Type B pancreatic cell (in vitro differentiated cells): Measurements from ENCODE around the gene CELSR1. TPM values are rescaled to one million over a fixed set of nuclear protein-coding genes. Genes with fewer than 3 reads are reported as not detected.

ENCODE experiments used
- DNase-seq: peaks from one replicate; pipeline ENCODE4 v3.0.0; 2021; ENCODE audit warnings: mixed read lengths; ENCODE audit not compliant: unreplicated experiment; ENCODE audit errors: extremely low spot score
- H3K27ac Mint-ChIP-seq: 2 replicates; pipeline ENCODE4 v1.8.0; 2021; ENCODE audit warnings: mild to moderate bottlenecking, mixed read lengths
- H3K27me3 Mint-ChIP-seq: 2 replicates; pipeline ENCODE4 v1.8.0; 2021; ENCODE audit warnings: mixed read lengths
- H3K36me3 Mint-ChIP-seq: 2 replicates; pipeline ENCODE4 v1.8.0; 2021; ENCODE audit warnings: mixed read lengths
- H3K4me1 Mint-ChIP-seq: one replicate; pipeline ENCODE4 v1.8.0; 2021; ENCODE audit warnings: mixed read lengths; ENCODE audit not compliant: unreplicated experiment
- H3K4me3 Mint-ChIP-seq: 2 replicates; pipeline ENCODE4 v1.8.0; 2021; ENCODE audit warnings: mild to moderate bottlenecking, mixed read lengths
- H3K9me3 Mint-ChIP-seq: 2 replicates; pipeline ENCODE4 v1.8.0; 2021; ENCODE audit warnings: mixed read lengths
- total RNA-seq: library from RNA; stranded (reverse); gene quantifications from 2 replicates; pipeline ENCODE4 v1.2.1, GENCODE V29; 2021; ENCODE audit warnings: low replicate concordance
- TF ChIP-seq, protein P1 (sequence below): fragments of 200-600 bp; sonication (generic); conservative IDR thresholded peaks from 2 replicates; pipeline ENCODE4 v1.5.0; 2021; ENCODE audit warnings: antibody characterized with exemption, mild to moderate bottlenecking

CELSR1 gene
- total RNA-seq, 1 donor from 2014 or later: 27.8 TPM

DNA sequence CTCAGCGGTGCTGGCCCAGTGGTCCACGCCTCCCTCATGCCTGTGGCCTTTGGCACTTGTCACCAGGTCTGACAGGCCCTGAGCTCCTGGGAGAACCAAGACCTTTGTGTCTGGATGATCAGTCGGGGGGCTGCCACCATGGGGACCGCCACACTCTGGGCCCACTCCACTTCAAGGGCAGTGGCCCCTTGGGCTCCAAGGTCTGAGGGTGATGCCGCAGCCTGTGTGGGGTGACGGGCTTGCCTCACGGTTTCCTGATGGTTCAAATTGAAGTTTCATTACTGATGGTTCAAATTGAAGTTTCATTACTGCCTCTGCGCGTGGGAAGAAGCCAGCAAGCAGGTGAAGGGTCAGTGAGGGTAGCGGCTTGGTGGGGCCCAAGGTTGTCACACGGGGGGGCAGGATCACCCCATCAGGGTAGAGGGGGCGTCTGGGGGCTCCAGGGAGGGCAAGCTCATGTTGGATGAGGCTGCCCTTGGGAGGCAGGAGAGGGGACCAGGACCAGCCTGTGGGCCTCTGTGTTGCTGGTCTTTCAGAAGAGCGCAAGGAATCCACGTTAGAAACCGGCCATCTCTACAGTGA lies 174.4 kb downstream of the CELSR1 start:
- TF ChIP-seq, protein P1, sequence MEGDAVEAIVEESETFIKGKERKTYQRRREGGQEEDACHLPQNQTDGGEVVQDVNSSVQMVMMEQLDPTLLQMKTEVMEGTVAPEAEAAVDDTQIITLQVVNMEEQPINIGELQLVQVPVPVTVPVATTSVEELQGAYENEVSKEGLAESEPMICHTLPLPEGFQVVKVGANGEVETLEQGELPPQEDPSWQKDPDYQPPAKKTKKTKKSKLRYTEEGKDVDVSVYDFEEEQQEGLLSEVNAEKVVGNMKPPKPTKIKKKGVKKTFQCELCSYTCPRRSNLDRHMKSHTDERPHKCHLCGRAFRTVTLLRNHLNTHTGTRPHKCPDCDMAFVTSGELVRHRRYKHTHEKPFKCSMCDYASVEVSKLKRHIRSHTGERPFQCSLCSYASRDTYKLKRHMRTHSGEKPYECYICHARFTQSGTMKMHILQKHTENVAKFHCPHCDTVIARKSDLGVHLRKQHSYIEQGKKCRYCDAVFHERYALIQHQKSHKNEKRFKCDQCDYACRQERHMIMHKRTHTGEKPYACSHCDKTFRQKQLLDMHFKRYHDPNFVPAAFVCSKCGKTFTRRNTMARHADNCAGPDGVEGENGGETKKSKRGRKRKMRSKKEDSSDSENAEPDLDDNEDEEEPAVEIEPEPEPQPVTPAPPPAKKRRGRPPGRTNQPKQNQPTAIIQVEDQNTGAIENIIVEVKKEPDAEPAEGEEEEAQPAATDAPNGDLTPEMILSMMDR: no peak
- H3K27me3 Mint-ChIP-seq: no peaks in the 10 kb centered on the region
- H3K27ac Mint-ChIP-seq: peak overlapping the region; percentile 50
- H3K4me1 Mint-ChIP-seq: peaks cover 3% of the 10 kb centered on the region
- H3K9me3 Mint-ChIP-seq: no peaks in the 10 kb centered on the region
- no peak overlapping the region for H3K4me3 Mint-ChIP-seq
- DNase-seq: no peak
- peaks cover 7% of the 10 kb centered on the region for H3K36me3 Mint-ChIP-seq

DNA sequence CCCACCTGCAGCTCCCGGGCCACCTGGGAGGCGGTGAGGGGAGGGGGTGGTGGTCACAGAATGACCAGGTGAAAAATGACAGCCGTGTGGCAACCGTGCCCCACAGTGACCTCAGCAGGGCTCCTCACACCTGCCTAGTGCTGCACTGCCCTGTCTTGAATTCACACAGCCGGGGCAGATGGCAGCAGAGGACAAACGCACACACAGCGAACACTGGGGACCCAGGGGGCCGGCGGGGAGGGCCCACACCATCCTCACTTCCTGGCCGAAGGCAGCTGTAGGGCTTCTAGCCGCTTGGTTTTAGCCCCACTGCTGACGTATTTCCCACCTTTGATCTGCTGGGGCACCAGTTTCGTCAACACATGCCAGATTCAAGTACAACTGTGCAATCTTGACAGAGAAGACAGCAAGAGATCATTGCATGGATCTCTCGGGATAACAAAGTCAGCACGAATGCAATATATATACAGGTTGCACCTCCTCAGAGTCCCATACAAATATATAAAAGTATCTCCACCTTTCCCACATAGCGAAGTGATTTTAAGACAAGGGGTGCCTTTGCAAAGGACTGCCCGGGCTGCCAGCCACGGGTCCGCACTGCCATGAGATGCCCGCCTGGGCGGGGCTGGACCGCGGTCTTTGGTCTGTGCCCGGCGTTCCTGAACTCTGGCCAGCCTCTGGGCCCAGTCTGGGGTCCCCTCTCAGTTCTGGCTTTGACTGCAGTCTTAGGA lies 175.1 kb downstream of the CELSR1 start:
- peak overlapping the region; percentile 42 for H3K27ac Mint-ChIP-seq
- no peak overlapping the region for H3K4me3 Mint-ChIP-seq
- H3K36me3 Mint-ChIP-seq: peaks cover 7% of the 10 kb centered on the region
- no peaks in the 10 kb centered on the region for H3K9me3 Mint-ChIP-seq
- TF ChIP-seq, protein P1: no peak
- no peaks in the 10 kb centered on the region for H3K27me3 Mint-ChIP-seq
- peaks cover 3% of the 10 kb centered on the region for H3K4me1 Mint-ChIP-seq
- no peak for DNase-seq

DNA sequence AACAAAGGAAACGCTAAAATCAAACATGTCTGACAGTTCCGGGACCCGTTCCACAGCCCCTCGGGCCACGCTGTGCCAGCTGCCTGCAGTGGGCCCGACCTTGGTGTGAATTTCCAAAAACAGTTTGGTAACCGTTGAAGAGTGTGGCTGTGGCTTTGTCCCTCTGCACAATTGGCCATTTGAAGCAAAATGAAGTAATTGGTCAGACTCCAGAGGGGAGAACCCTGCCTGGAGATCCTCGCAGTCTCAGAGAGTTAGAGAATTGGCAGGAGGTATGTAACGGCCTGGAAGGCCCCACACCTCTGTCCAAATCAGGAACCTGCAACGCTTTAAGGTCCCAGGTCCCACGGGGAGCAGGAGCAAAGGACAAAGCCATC lies 175.6 kb downstream of the CELSR1 start:
- no peak overlapping the region for H3K27ac Mint-ChIP-seq
- H3K4me1 Mint-ChIP-seq: peaks cover 3% of the 10 kb centered on the region
- H3K36me3 Mint-ChIP-seq: peaks cover 7% of the 10 kb centered on the region
- TF ChIP-seq, protein P1: no peak
- DNase-seq: no peak
- no peak overlapping the region for H3K4me3 Mint-ChIP-seq
- no peaks in the 10 kb centered on the region for H3K27me3 Mint-ChIP-seq
- H3K9me3 Mint-ChIP-seq: no peaks in the 10 kb centered on the region

DNA sequence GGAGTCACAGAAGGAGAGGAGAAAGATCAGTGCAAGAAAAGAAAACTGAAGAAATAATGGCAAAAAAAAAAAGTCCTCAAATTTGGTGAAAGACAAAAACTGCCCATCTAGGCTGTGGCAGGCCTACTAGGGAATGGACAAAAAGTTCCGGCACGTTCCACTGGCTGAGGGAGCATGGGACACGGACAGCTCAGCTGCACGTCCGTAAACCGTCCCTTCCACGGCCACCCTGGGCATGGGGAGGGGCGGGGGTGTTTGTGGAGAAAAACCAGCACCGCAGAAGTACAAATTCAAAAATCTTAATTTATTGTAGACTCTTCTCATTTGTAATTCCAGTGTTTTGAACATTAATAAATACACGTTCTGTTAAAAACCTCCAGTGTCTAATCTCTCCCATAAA lies 176.5 kb downstream of the CELSR1 start:
- Mint-ChIP-seq H3K36me3 (peaks cover 7% of the 10 kb centered on the region), H3K27me3 (no peaks in the 10 kb centered on the region), H3K27ac (no peak overlapping the region), H3K9me3 (no peaks in the 10 kb centered on the region), H3K4me3 (no peak overlapping the region), H3K4me1 (peaks cover 3% of the 10 kb centered on the region)
- TF ChIP-seq, protein P1: no peak
- DNase-seq: no peak

DNA sequence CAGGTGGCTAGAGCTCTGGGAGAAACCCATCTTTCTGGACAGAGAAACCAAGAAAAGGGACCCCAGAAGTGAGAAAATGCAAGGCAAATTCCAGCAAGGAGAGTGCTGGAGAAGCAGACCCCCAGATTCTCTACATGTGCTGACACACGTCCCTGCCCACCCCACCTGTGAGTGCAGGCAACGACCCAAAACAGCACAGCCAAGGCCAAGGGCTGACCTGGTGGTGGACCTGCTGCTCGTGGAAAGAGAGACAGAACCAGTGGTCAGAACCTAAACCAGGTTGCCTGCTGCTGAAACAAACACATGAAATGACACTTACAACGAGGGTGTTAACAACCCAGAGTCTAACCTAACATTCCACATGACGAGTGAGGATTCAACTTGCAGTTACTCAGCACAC lies 177.3 kb downstream of the CELSR1 start:
- H3K4me1 Mint-ChIP-seq: peaks cover 8% of the 10 kb centered on the region
- H3K36me3 Mint-ChIP-seq: peaks cover 11% of the 10 kb centered on the region
- TF ChIP-seq, protein P1: no peak
- H3K4me3 Mint-ChIP-seq: no peak overlapping the region
- no peaks in the 10 kb centered on the region for H3K27me3 Mint-ChIP-seq
- H3K9me3 Mint-ChIP-seq: no peaks in the 10 kb centered on the region
- H3K27ac Mint-ChIP-seq: no peak overlapping the region
- DNase-seq: no peak
